ENCODE measurements around the gene RARB. TPM values are rescaled to one million over a fixed set of nuclear protein-coding genes. Genes with fewer than 3 reads are reported as not detected.

Gene RARB
- total and polyA plus RNA-seq, 9 of the 15 experiments (the other 6 are each of a cell fraction or from before 2014, with no cell fraction given) = 0.15 to 1.3 (median 0.27) TPM

- no peak for TF ChIP-seq MAZ (CRISPR knock-in tag; conservative IDR thresholded peaks at IDR 0.05 in 1 of 2, IDR thresholded peaks at IDR 0.05 in 1 of 2)
- no peak for TF ChIP-seq HMGXB4 (CRISPR knock-in tag; IDR thresholded peaks at IDR 0.05)
- no peak for TF ChIP-seq NUFIP1 (IDR thresholded peaks at IDR 0.05; ENCODE audit: partially characterized antibody)
- no peak for TF ChIP-seq ZNF75A (CRISPR knock-in tag; IDR thresholded peaks at IDR 0.05)
- no peak for TF ChIP-seq SMARCB1 (IDR thresholded peaks at IDR 0.05; ENCODE audit: insufficient read length, low read depth)
Measured at GRCh38 chr3:25419251-25419650, 8.8 kb upstream of the RARB start (continued).

GRCh38 chr3:25420147-25420546 lies 7.9 kb upstream of the RARB start:
- FAIRE-seq = no peak
- CTCF ChIA-PET (ENCODE audit: low intra/inter-chr PET ratio) = no interaction called here
- intact Hi-C loops (cut with micrococcal nuclease) (no loop called here), in situ Hi-C loops (cut with MboI) (no loop called here)
- Histone ChIP-seq H3K36me3 (ENCODE audit: control insufficient read depth, insufficient read depth, low read length) (no peaks in the 10 kb centered on the region), H3K9me3 (replicated peaks; ENCODE audit: control insufficient read depth, insufficient read depth, low read depth, low read length) (no peaks in the 10 kb centered on the region), H2AFZ (ENCODE audit: low read depth, low read length) (no peak overlapping the region), H4K20me1 (replicated peaks; ENCODE audit: control insufficient read depth, insufficient read depth, low read length) (no peaks in the 10 kb centered on the region), H3K4me1 (replicated peaks in 1 of 2; ENCODE audit: control insufficient read depth in 2 of 2, insufficient read depth in 2 of 2, low read length in 2 of 2) (no peaks in the 10 kb centered on the region), H3K27me3 (ENCODE audit: control insufficient read depth in 2 of 2, insufficient read depth in 2 of 2, low read length in 2 of 2) (no peaks in the 10 kb centered on the region), H3K4me2 (ENCODE audit: insufficient read depth, low read length) (no peak overlapping the region), H3K79me2 (ENCODE audit: control insufficient read depth, insufficient read depth, low read length) (no peaks in the 10 kb centered on the region), H3K9ac (ENCODE audit: insufficient read depth in 1 of 2, low read depth in 2 of 2, low read length in 2 of 2) (no peak overlapping the region), H3K4me3 (no peak overlapping the region), H3K27ac (ENCODE audit: extremely low read depth, low read depth, low read length) (no peak overlapping the region), H3K9me1 (ENCODE audit: control insufficient read depth, insufficient read depth, low read length) (no peaks in the 10 kb centered on the region)
- TF ChIP-seq IFI16 (CRISPR knock-in tag; IDR thresholded peaks at IDR 0.05) (no peak), ZBTB33 (CRISPR knock-in tag; IDR thresholded peaks at IDR 0.05) (no peak), TRIM25 (IDR thresholded peaks at IDR 0.05; ENCODE audit: borderline replicate concordance) (no peak), ZNF830 (CRISPR knock-in tag; IDR thresholded peaks at IDR 0.05) (no peak), THAP12 (CRISPR knock-in tag; IDR thresholded peaks at IDR 0.05) (no peak)
- DNase-seq (ENCODE audit: extremely low read depth in 1 of 4, low spot score in 3 of 4) = no peak
- POLR2A ChIA-PET = interaction anchor here (1.0 kb wide), 1 partner anchor 10 kb away, joined by 4 read pairs; no protein-coding TSS in a partner anchor
- no peak for ATAC-seq
- no TSS peak for BruUV-seq (replicated peaks)

Data from K562 (cell line).